Trophoblast cell (in vitro differentiated cells and primary cell): ENCODE measurements around the gene CDA.

Experiments
- DNase-seq, 2 donors: peaks; one replicate each; pipeline ENCODE4 v3.0.0-alpha.2; 2016
- H2AFZ ChIP-seq: 2 replicates; pipeline ENCODE4 v1.6.1; 2013; ENCODE audit warnings: low read length, moderate library complexity, mild to moderate bottlenecking; ENCODE audit not compliant: insufficient read depth, poor library complexity
- H2AK5ac ChIP-seq: 2 replicates; pipeline ENCODE4 v1.6.1; 2013; ENCODE audit warnings: mild to moderate bottlenecking, low read length
- H2BK120ac ChIP-seq: 2 replicates; pipeline ENCODE4 v1.6.1; 2013; ENCODE audit warnings: low read length, mild to moderate bottlenecking, moderate library complexity; ENCODE audit not compliant: insufficient read depth, poor library complexity
- H2BK12ac ChIP-seq: 2 replicates; pipeline ENCODE4 v1.6.1; 2013; ENCODE audit warnings: mild to moderate bottlenecking, low read length, moderate library complexity
- H2BK5ac ChIP-seq: 2 replicates; pipeline ENCODE4 v1.6.1; 2013; ENCODE audit warnings: low read length, low read depth, moderate library complexity, mild to moderate bottlenecking; ENCODE audit not compliant: poor library complexity
- H3K14ac ChIP-seq: 2 replicates; pipeline ENCODE4 v1.6.1; 2013; ENCODE audit warnings: mild to moderate bottlenecking, low read length
- H3K18ac ChIP-seq: 2 replicates; pipeline ENCODE4 v1.6.1; 2013; ENCODE audit warnings: mild to moderate bottlenecking, low read length
- H3K23ac ChIP-seq: 2 replicates; pipeline ENCODE4 v1.6.1; 2013; ENCODE audit warnings: low read length
- H3K27ac ChIP-seq: 2 replicates; pipeline ENCODE4 v1.5.1; 2013; ENCODE audit warnings: low read depth, mild to moderate bottlenecking, inconsistent platforms, low read length, moderate library complexity
- H3K27me3 ChIP-seq: 2 replicates; pipeline ENCODE4 v1.6.1; 2013; ENCODE audit warnings: inconsistent platforms, mild to moderate bottlenecking, low read length, moderate library complexity; ENCODE audit not compliant: insufficient read depth
- H3K36me3 ChIP-seq, 2 experiments: 1 replicate in 1 of 2; 2 replicates in 1 of 2; pipeline ENCODE4 v1.6.1; 2013; ENCODE audit warnings: low read length in 2 of 2, mild to moderate bottlenecking in 2 of 2, moderate library complexity in 1 of 2; ENCODE audit not compliant: insufficient read depth in 2 of 2, control insufficient read depth in 1 of 2
- H3K4ac ChIP-seq: 2 replicates; pipeline ENCODE4 v1.6.1; 2013; ENCODE audit warnings: low read depth, mild to moderate bottlenecking, low read length, moderate library complexity
- H3K4me1 ChIP-seq, 2 experiments: 1 replicate in 1 of 2; 2 replicates in 1 of 2; pipeline ENCODE4 v1.6.1; 2013; ENCODE audit warnings: low read length in 2 of 2, mild to moderate bottlenecking in 2 of 2, moderate library complexity in 1 of 2; ENCODE audit not compliant: insufficient read depth in 2 of 2, control insufficient read depth in 1 of 2
- H3K4me2 ChIP-seq: 2 replicates; pipeline ENCODE4 v1.6.1; 2013; ENCODE audit warnings: inconsistent platforms, mild to moderate bottlenecking, low read length, moderate library complexity
- H3K4me3 ChIP-seq: 2 replicates; pipeline ENCODE4 v1.5.1; 2013; ENCODE audit warnings: mild to moderate bottlenecking, low read depth, low read length, inconsistent platforms
- H3K79me1 ChIP-seq: one replicate; pipeline ENCODE4 v1.6.1; 2013; ENCODE audit warnings: low read length
- H3K79me2 ChIP-seq: 2 replicates; pipeline ENCODE4 v1.6.1; 2013; ENCODE audit warnings: low read length, mild to moderate bottlenecking; ENCODE audit not compliant: control insufficient read depth, insufficient read depth, poor library complexity
- H3K9ac ChIP-seq: 2 replicates; pipeline ENCODE4 v1.6.1; 2013; ENCODE audit warnings: mild to moderate bottlenecking, low read length
- H3K9me3 ChIP-seq: 2 replicates; pipeline ENCODE4 v1.6.1; 2013; ENCODE audit warnings: low read depth, mild to moderate bottlenecking, control low read depth, inconsistent platforms, low read length; ENCODE audit not compliant: insufficient read depth
- H4K12ac ChIP-seq: 2 replicates; pipeline ENCODE4 v1.6.1; 2013; ENCODE audit warnings: low read depth, mild to moderate bottlenecking, low read length, moderate library complexity
- H4K8ac ChIP-seq: 2 replicates; pipeline ENCODE4 v1.6.1; 2013; ENCODE audit warnings: low read depth, mild to moderate bottlenecking, low read length, moderate library complexity
- H4K91ac ChIP-seq: one replicate; pipeline ENCODE4 v1.6.1; 2013; ENCODE audit warnings: low read depth, mild to moderate bottlenecking, low read length, moderate library complexity
- WGBS: extraction: QIAGEN DNeasy Blood & Tissue Kit; methylation state at CpG from one replicate; pipeline ENCODE4 v1.1.7; 2013; ENCODE audit warnings: missing lambda C conversion rate; ENCODE audit not compliant: insufficient read length, insufficient coverage; ENCODE audit errors: extremely low coverage; 5-methylcytosine and 5-hydroxymethylcytosine counted together

The CDA gene

DNA sequence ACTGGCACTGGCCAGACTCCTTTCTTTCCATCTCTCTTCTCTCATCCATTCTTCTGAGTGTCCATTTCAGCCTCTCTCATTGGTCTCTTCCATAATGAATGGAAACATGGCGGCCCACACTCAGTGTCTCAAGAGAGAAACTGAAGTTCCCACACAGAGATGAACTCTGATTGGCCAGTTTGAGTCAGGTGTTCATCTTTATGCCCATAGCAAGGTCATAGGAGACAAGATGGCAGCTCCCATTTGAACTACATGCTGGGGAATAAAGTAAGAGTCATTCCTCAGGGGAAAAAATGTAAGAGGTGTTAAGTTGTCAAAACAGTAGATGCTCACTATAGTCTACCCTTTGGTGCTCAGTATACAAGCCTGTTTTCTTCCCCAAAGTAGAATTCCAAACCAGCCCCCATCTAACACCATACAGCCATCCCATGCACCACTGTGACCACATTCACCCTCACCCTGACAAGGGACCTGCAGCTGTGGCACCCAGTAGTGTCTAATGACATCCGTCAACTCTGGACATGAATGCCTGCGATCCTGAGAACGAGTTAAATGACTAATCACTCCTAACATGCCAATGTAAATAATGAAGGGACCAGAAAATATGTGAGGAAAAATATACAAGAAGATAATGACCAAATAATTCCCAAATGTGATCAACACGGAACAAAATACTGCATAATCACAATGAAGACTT is 12.4 kb downstream of the CDA start:
- Histone ChIP-seq H3K9ac (no peak overlapping the region), H2BK5ac (no peak overlapping the region), H4K8ac (no peak overlapping the region), H4K91ac (no peak overlapping the region), H2AK5ac (no peak overlapping the region), H3K79me1 (no peaks in the 10 kb centered on the region), H3K4me2 (no peak overlapping the region), H3K4me1 (no peaks in the 10 kb centered on the region), H3K14ac (no peak overlapping the region), H3K4ac (no peak overlapping the region), H3K4me3 (no peak overlapping the region), H3K27me3 (no peaks in the 10 kb centered on the region), H4K12ac (no peak overlapping the region), H2BK120ac (no peak overlapping the region), H2BK12ac (no peak overlapping the region), H3K9me3 (no peaks in the 10 kb centered on the region), H3K18ac (no peak overlapping the region), H3K79me2 (no peaks in the 10 kb centered on the region), H3K36me3 (no peaks in the 10 kb centered on the region), H3K27ac (no peak overlapping the region), H3K23ac (no peak overlapping the region), H2AFZ (no peak overlapping the region)
- WGBS: no CpG with 5 or more reads among the region's 5 CpGs
- no peak for DNase-seq

DNA sequence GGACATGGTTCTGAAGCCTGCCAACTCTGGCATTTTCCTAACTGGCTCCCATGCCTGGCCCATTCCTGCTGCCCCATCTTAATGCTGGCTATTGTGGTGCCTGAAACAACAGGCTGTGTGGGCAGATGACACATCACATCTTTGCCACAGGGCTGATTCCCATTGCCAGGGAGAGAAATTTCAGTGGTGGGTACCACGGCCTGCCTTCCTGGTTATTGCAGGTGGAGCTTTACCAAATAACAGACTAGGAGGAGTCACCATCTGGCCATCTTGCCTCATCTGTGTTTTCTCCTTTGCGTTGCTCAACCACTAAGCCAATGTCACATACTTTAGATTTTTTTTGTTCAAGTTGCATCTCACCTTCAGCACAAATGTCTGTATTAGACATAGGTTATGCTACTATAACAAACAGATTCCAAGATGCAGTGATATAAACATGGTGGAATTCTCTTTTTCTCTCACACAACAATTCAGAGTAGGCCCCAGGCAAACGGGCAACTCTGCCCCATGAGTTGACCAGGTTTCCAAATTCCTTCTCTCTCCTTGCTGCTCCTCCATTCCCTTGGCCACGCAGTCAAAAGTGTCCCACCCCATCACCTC is 14.1 kb downstream of the CDA start:
- H3K9me3 ChIP-seq: no peaks in the 10 kb centered on the region
- H3K14ac ChIP-seq: no peak overlapping the region
- no peak overlapping the region for H3K18ac ChIP-seq
- no peak overlapping the region for H3K4me3 ChIP-seq
- H4K12ac ChIP-seq: no peak overlapping the region
- no peaks in the 10 kb centered on the region for H3K79me1 ChIP-seq
- H3K27me3 ChIP-seq: no peaks in the 10 kb centered on the region
- no peak overlapping the region for H3K27ac ChIP-seq
- no peak overlapping the region for H4K91ac ChIP-seq
- H2BK12ac ChIP-seq: no peak overlapping the region
- no peak overlapping the region for H3K4ac ChIP-seq
- no peak overlapping the region for H2BK5ac ChIP-seq
- H2AFZ ChIP-seq: no peak overlapping the region
- H3K79me2 ChIP-seq: no peaks in the 10 kb centered on the region
- no peak overlapping the region for H3K4me2 ChIP-seq
- H3K36me3 ChIP-seq: no peaks in the 10 kb centered on the region
- H4K8ac ChIP-seq: no peak overlapping the region
- peak overlapping the region; percentile 38 for H3K9ac ChIP-seq
- no peaks in the 10 kb centered on the region for H3K4me1 ChIP-seq
- no peak overlapping the region for H2AK5ac ChIP-seq
- WGBS: no CpG with 5 or more reads among the region's 4 CpGs
- no peak overlapping the region for H2BK120ac ChIP-seq
- no peak overlapping the region for H3K23ac ChIP-seq
- DNase-seq: peak; percentile 78 to 94

DNA sequence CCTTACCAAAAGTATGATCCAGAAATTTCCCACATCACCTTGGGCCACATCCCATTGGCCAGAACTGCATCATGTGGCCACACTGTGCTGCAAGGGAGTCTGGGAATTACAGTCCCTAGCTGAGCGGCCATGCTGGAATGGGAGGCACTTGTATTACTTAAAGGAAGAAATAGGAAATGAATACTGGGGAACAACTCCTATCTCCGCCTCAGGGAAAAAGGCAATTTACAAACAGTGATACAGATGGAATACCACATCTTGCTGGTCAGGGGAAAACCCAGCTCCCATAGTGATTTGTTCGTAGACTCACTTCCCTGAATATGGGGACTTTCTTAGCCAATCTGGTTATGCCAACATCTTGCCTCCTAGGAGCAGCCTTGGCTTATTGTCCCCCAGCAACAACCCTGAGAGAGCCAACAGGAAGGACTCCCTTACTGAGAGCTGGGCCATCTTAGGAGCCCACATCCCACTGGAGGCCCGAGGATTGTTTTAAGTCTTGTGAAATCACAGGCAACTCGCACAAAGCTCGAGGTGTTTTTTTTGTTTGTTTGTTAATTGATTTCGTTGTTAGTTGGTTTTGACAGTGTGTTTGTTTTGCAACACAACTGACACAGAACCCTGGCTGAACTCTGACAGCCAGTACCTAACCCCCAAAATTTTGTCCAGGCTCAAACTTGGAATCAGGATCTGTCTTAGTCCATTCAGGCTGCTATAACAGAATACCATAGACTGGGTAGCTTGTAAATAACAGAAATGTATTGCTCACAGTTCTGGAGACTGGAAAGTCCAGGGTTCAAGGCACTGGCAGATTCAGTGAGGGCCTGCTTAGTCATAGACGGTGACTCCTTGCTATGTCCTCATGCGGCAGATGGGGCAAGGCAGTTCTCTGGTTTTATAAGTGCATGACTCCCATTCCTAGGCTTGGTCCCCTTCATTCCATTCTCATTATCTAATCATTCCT is 14.9 kb downstream of the CDA start:
- Histone ChIP-seq H3K23ac (no peak overlapping the region), H4K12ac (no peak overlapping the region), H3K4me1 (no peaks in the 10 kb centered on the region), H3K79me2 (no peaks in the 10 kb centered on the region), H2AFZ (no peak overlapping the region), H2BK120ac (no peak overlapping the region), H4K91ac (no peak overlapping the region), H2BK12ac (no peak overlapping the region), H3K4me3 (no peak overlapping the region), H2AK5ac (no peak overlapping the region), H3K27ac (no peak overlapping the region), H3K36me3 (no peaks in the 10 kb centered on the region), H3K79me1 (no peaks in the 10 kb centered on the region), H3K4ac (no peak overlapping the region), H3K9me3 (no peaks in the 10 kb centered on the region), H3K14ac (no peak overlapping the region), H3K27me3 (no peaks in the 10 kb centered on the region), H2BK5ac (no peak overlapping the region), H3K4me2 (no peak overlapping the region), H3K9ac (no peak overlapping the region), H3K18ac (no peak overlapping the region), H4K8ac (no peak overlapping the region)
- peak; percentile 64 to 68 for DNase-seq
- no CpG with 5 or more reads among the region's 9 CpGs for WGBS

DNA sequence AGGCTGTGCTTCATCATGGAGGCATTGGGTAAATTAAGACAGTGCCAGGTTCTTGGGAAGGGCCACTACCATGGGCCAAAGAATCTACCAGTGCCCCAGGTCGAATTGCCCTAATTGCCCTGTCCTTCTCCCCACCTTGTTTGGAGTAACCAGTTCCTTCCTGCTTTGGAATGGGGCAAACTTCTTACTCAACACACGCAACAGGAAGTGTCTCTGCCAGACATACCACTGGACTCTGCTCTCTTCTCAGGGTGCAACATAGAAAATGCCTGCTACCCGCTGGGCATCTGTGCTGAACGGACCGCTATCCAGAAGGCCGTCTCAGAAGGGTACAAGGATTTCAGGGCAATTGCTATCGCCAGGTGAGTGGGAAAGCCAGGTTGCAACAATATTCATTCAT is 15.8 kb downstream of the CDA start:
- no peak overlapping the region for H2AK5ac ChIP-seq
- H4K8ac ChIP-seq: no peak overlapping the region
- H3K4ac ChIP-seq: no peak overlapping the region
- H3K9ac ChIP-seq: no peak overlapping the region
- no peak overlapping the region for H3K18ac ChIP-seq
- H3K4me1 ChIP-seq: no peaks in the 10 kb centered on the region
- no peak overlapping the region for H4K91ac ChIP-seq
- no peak overlapping the region for H3K4me3 ChIP-seq
- no peak overlapping the region for H3K27ac ChIP-seq
- no peaks in the 10 kb centered on the region for H3K79me1 ChIP-seq
- no CpG with 5 or more reads among the region's 7 CpGs for WGBS
- H3K23ac ChIP-seq: no peak overlapping the region
- H3K36me3 ChIP-seq: no peaks in the 10 kb centered on the region
- H4K12ac ChIP-seq: no peak overlapping the region
- H3K27me3 ChIP-seq: no peaks in the 10 kb centered on the region
- H2BK5ac ChIP-seq: no peak overlapping the region
- H3K9me3 ChIP-seq: no peaks in the 10 kb centered on the region
- no peak overlapping the region for H2AFZ ChIP-seq
- H2BK120ac ChIP-seq: no peak overlapping the region
- no peak overlapping the region for H3K4me2 ChIP-seq
- H3K79me2 ChIP-seq: no peaks in the 10 kb centered on the region
- DNase-seq: no peak
- H3K14ac ChIP-seq: no peak overlapping the region
- no peak overlapping the region for H2BK12ac ChIP-seq
